ENCODE data around the gene NFE2L3. TPM values are rescaled to one million over a fixed set of nuclear protein-coding genes. Genes with fewer than 3 reads are reported as not detected.

NFE2L3 gene
- total and polyA plus RNA-seq, 9 of the 15 experiments (the other 6 are each of a cell fraction or from before 2014, with no cell fraction given): 2.9 to 16.9 (median 12.4) TPM

DNA sequence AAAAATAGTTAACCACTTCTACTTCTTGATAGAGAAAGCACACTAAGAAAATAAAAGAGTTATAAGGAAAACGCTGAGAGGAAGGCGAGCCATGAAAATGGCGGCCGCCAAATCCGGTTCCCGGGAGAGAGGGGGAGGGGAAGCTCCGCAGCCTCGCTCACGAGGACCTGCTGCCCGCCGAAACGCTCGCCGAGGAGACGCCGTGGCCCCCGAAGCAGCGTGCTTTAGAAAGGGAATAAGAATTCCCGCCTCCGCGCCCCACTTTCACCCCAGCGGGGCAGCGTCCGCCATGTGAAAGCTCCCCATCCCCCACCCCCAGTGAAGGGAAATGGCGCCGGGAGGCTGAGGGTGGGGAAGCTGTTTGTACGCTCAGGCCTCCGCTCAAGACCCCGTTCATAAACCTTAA, 48.0 kb downstream of the NFE2L3 start (continued):
- TF ChIP-seq, protein P1, sequence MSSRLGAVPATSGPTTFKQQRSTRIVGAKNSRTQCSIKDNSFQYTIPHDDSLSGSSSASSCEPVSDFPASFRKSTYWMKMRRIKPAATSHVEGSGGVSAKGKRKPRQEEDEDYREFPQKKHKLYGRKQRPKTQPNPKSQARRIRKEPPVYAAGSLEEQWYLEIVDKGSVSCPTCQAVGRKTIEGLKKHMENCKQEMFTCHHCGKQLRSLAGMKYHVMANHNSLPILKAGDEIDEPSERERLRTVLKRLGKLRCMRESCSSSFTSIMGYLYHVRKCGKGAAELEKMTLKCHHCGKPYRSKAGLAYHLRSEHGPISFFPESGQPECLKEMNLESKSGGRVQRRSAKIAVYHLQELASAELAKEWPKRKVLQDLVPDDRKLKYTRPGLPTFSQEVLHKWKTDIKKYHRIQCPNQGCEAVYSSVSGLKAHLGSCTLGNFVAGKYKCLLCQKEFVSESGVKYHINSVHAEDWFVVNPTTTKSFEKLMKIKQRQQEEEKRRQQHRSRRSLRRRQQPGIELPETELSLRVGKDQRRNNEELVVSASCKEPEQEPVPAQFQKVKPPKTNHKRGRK (tag; IDR thresholded peaks at IDR 0.05): no peak
- TF ChIP-seq ZNF639 (CRISPR knock-in tag; conservative IDR thresholded peaks at IDR 0.05 in 1 of 2, IDR thresholded peaks at IDR 0.05 in 1 of 2): peak in 1 of 2 experiments; percentile 83; a peak in 2 of 4 replicates
- no peak for TF ChIP-seq TBP (optimal IDR thresholded peaks at IDR 0.05; ENCODE audit: low read depth, low read length)
- no peak for TF ChIP-seq BHLHE40 (IDR thresholded peaks at IDR 0.05; ENCODE audit: low read length)
- peak; percentile 78; the same call in 1 of the 2 replicates for TF ChIP-seq ZNF444 (CRISPR knock-in tag; IDR thresholded peaks at IDR 0.05)
- TF ChIP-seq SMARCA4 (IDR thresholded peaks at IDR 0.05): 0 out of 2 replicates have a peak, but pooled peaks have one; percentile 17
- TF ChIP-seq, protein P2, sequence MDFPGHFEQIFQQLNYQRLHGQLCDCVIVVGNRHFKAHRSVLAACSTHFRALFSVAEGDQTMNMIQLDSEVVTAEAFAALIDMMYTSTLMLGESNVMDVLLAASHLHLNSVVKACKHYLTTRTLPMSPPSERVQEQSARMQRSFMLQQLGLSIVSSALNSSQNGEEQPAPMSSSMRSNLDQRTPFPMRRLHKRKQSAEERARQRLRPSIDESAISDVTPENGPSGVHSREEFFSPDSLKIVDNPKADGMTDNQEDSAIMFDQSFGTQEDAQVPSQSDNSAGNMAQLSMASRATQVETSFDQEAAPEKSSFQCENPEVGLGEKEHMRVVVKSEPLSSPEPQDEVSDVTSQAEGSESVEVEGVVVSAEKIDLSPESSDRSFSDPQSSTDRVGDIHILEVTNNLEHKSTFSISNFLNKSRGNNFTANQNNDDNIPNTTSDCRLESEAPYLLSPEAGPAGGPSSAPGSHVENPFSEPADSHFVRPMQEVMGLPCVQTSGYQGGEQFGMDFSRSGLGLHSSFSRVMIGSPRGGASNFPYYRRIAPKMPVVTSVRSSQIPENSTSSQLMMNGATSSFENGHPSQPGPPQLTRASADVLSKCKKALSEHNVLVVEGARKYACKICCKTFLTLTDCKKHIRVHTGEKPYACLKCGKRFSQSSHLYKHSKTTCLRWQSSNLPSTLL (IDR thresholded peaks at IDR 0.05): no peak
- TF ChIP-seq, protein P3, sequence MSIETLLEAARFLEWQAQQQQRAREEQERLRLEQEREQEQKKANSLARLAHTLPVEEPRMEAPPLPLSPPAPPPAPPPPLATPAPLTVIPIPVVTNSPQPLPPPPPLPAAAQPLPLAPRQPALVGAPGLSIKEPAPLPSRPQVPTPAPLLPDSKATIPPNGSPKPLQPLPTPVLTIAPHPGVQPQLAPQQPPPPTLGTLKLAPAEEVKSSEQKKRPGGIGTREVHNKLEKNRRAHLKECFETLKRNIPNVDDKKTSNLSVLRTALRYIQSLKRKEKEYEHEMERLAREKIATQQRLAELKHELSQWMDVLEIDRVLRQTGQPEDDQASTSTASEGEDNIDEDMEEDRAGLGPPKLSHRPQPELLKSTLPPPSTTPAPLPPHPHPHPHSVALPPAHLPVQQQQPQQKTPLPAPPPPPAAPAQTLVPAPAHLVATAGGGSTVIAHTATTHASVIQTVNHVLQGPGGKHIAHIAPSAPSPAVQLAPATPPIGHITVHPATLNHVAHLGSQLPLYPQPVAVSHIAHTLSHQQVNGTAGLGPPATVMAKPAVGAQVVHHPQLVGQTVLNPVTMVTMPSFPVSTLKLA (conservative IDR thresholded peaks at IDR 0.05): peak; percentile 61 to 62
- no peak; the same call in 1 of the 2 replicates for TF ChIP-seq GTF2E2 (tag; IDR thresholded peaks at IDR 0.05)
- no peak for TF ChIP-seq SMARCA5 (IDR thresholded peaks at IDR 0.05)
- TF ChIP-seq, protein P4, sequence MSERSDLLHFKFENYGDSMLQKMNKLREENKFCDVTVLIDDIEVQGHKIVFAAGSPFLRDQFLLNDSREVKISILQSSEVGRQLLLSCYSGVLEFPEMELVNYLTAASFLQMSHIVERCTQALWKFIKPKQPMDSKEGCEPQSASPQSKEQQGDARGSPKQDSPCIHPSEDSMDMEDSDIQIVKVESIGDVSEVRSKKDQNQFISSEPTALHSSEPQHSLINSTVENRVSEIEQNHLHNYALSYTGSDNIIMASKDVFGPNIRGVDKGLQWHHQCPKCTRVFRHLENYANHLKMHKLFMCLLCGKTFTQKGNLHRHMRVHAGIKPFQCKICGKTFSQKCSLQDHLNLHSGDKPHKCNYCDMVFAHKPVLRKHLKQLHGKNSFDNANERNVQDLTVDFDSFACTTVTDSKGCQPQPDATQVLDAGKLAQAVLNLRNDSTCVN (CRISPR knock-in tag; IDR thresholded peaks at IDR 0.05): peak; percentile 67; the same call in 1 of the 2 replicates
- TF ChIP-seq, protein P5, sequence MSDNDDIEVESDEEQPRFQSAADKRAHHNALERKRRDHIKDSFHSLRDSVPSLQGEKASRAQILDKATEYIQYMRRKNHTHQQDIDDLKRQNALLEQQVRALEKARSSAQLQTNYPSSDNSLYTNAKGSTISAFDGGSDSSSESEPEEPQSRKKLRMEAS (CRISPR knock-in tag; IDR thresholded peaks at IDR 0.05): peak; percentile 67; the same call in 1 of the 2 replicates
- no peak for TF ChIP-seq PML (IDR thresholded peaks at IDR 0.05; ENCODE audit: low read length)
- TF ChIP-seq NR1H2 (CRISPR knock-in tag; IDR thresholded peaks at IDR 0.05): no peak
- TF ChIP-seq SRSF1 (IDR thresholded peaks at IDR 0.05; ENCODE audit: low read depth, low read length): no peak
- TF ChIP-seq TFAM (CRISPR knock-in tag; conservative IDR thresholded peaks at IDR 0.05): no peak
- peak; percentile 43; the same call in 1 of the 2 replicates for TF ChIP-seq ZNF436 (CRISPR knock-in tag; IDR thresholded peaks at IDR 0.05)
- TF ChIP-seq ZC3H4 (CRISPR knock-in tag; IDR thresholded peaks at IDR 0.05; ENCODE audit: borderline replicate concordance): peak; percentile 94
- TF ChIP-seq MYBL2 (IDR thresholded peaks at IDR 0.05; ENCODE audit: low read depth): peak; percentile 29; the same call in 1 of the 2 replicates
- TF ChIP-seq MYBL2 (CRISPR knock-in tag; IDR thresholded peaks at IDR 0.05; ENCODE audit: borderline replicate concordance): no peak
- no peak for TF ChIP-seq FOXP1 (CRISPR knock-in tag; IDR thresholded peaks at IDR 0.05)
- TF ChIP-seq KDM1A (IDR thresholded peaks at IDR 0.05): peak in 1 of 2 experiments; percentile 58; a peak in 1 of 4 replicates
